CD4-positive, alpha-beta T cell treated with Interleukin-6 at 100 ng/mL for 8 hours (primary cell): ENCODE data around the gene CRP.
"Not testable (repeated sequence)": the region's sequence is repeated elsewhere in the genome, so short reads cannot be mapped to it uniquely, and the experiment has no call there.

Source experiments
- DNase-seq: peaks from one replicate; pipeline ENCODE4 v3.0.0-alpha.2; 2020; ENCODE audit warnings: mixed read lengths, low spot score

Gene CRP

GRCh38 chr1:159699653-159700052 is 14.7 kb downstream of the CRP start:
- DNase-seq: no peak

- DNase-seq: no peak
Measured at GRCh38 chr1:159699246-159699645, 15.1 kb downstream of the CRP start.

GRCh38 chr1:159687511-159687910 is 26.9 kb downstream of the CRP start:
- no peak for DNase-seq

GRCh38 chr1:159686599-159687299 is 27.6 kb downstream of the CRP start:
- no peak for DNase-seq

GRCh38 chr1:159678939-159679338 is 35.5 kb downstream of the CRP start:
- DNase-seq: no peak

- no peak for DNase-seq
Measured at GRCh38 chr1:159675046-159675445, 39.3 kb downstream of the CRP start.

- DNase-seq: not testable (repeated sequence)
Measured at GRCh38 chr1:159672390-159672789, 42.0 kb downstream of the CRP start.

- no peak for DNase-seq
Measured at GRCh38 chr1:159669338-159669737, 45.1 kb downstream of the CRP start.

GRCh38 chr1:159668739-159669138 is 45.6 kb downstream of the CRP start:
- DNase-seq: no peak

- no peak for DNase-seq
Measured at GRCh38 chr1:159664247-159664646, 50.1 kb downstream of the CRP start.

GRCh38 chr1:159663552-159663951 is 50.8 kb downstream of the CRP start:
- DNase-seq: no peak
